ENCODE measurements around the gene RGL2.

RGL2 gene

DNA sequence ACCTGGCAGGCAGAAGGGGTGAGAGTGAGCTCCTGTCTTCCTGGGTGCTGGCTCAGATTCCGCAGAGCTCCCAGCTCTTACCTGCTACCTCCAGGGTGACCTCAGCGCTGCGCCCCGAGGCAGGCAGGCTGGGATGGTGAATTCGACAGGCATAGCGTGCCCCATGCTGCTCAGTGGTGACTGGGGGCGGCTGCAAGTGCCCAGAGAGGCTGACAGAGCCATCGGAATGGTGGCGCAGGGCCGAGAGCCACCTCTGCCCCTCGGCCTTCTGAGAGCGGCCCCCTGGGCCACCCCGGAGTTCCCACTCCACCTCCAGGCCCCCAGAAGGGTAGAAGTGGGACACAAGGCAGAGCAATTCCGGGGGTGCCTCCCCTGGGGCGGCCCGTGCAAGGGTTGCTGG is 5.5 kb upstream of the RGL2 start:
- H3K9ac ChIP-seq (ENCODE audit: low read length), result no peak overlapping the region
- H3K4me1 ChIP-seq (ENCODE audit: control insufficient read depth, insufficient read depth, low read length), result no peaks in the 10 kb centered on the region
- H3K27me3 ChIP-seq (ENCODE audit: control insufficient read depth, insufficient read depth, low read length), result no peaks in the 10 kb centered on the region
- H3K27ac ChIP-seq (ENCODE audit: low read depth, low read length), result no peak overlapping the region
- H3K9me3 ChIP-seq (ENCODE audit: control insufficient read depth, insufficient read depth, low read depth, low read length), result no peaks in the 10 kb centered on the region
- no peak overlapping the region for H3K4me3 ChIP-seq (ENCODE audit: low read depth, low read length)
- no peaks in the 10 kb centered on the region; the same call in 1 of the 2 replicates for H3K36me3 ChIP-seq (ENCODE audit: control insufficient read depth, insufficient read depth, low read length)

- Histone ChIP-seq H3K27me3 (ENCODE audit: control insufficient read depth, insufficient read depth, low read length) (no peaks in the 10 kb centered on the region), H3K4me3 (ENCODE audit: low read depth, low read length) (no peak overlapping the region), H3K36me3 (ENCODE audit: control insufficient read depth, insufficient read depth, low read length) (no peaks in the 10 kb centered on the region; the same call in 1 of the 2 replicates), H3K9me3 (ENCODE audit: control insufficient read depth, insufficient read depth, low read depth, low read length) (no peaks in the 10 kb centered on the region), H3K9ac (ENCODE audit: low read length) (no peak overlapping the region), H3K27ac (ENCODE audit: low read depth, low read length) (no peak overlapping the region), H3K4me1 (ENCODE audit: control insufficient read depth, insufficient read depth, low read length) (peaks cover 5% of the 10 kb centered on the region; the same call in 1 of the 2 replicates)
Observed at GRCh38 chr6:33301877-33302276, 3.1 kb upstream of the RGL2 start.

- Histone ChIP-seq H3K27me3 (ENCODE audit: control insufficient read depth, insufficient read depth, low read length) (no peaks in the 10 kb centered on the region), H3K4me3 (ENCODE audit: low read depth, low read length) (peak overlapping the region; percentile 97), H3K27ac (ENCODE audit: low read depth, low read length) (peak overlapping the region; percentile 80), H3K9me3 (ENCODE audit: control insufficient read depth, insufficient read depth, low read depth, low read length) (no peaks in the 10 kb centered on the region), H3K9ac (ENCODE audit: low read length) (peak overlapping the region; percentile 86), H3K36me3 (ENCODE audit: control insufficient read depth, insufficient read depth, low read length) (peaks cover 16% of the 10 kb centered on the region), H3K4me1 (ENCODE audit: control insufficient read depth, insufficient read depth, low read length) (peaks cover 6% of the 10 kb centered on the region; the same call in 1 of the 2 replicates)
Observed at GRCh38 chr6:33299237-33299944, 649 bp upstream of the RGL2 start.

- Histone ChIP-seq H3K9ac (ENCODE audit: low read length) (peak overlapping the region; percentile 68), H3K27me3 (ENCODE audit: control insufficient read depth, insufficient read depth, low read length) (no peaks in the 10 kb centered on the region), H3K36me3 (ENCODE audit: control insufficient read depth, insufficient read depth, low read length) (peaks cover 27% of the 10 kb centered on the region), H3K4me3 (ENCODE audit: low read depth, low read length) (peak overlapping the region; percentile 97), H3K9me3 (ENCODE audit: control insufficient read depth, insufficient read depth, low read depth, low read length) (no peaks in the 10 kb centered on the region), H3K27ac (ENCODE audit: low read depth, low read length) (no peak overlapping the region), H3K4me1 (ENCODE audit: control insufficient read depth, insufficient read depth, low read length) (peaks cover 6% of the 10 kb centered on the region; the same call in 1 of the 2 replicates)
Observed at GRCh38 chr6:33297956-33298772, 578 bp downstream of the RGL2 start.

DNA sequence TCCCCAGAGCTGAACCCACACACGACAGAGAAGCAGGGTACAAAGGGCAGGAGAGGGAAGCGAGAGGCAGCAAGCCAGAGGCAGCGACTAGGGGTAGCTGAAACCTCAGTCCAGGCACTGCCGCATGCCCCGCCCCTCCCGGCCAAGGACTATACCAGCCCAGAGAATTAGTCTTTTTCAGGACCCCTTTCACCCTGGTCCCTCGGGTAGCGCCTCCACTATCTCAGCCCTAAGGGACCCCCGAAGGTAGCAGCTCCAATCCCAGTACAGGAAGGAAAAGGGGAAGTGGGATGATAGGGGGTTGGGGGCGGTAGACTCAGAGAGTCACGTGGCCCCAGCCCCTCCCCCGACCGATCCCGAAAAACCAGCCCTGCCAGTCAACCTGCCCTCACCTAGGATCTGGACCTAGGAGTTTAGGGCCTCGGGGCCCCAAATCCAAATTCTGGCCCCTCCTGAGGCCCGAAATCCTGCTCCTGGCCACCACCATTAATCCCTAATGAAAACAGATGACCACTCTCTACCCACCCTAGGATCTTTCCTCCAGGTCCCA is 1.3 kb downstream of the RGL2 start:
- Histone ChIP-seq H3K9ac (ENCODE audit: low read length) (peak overlapping the region; percentile 68), H3K4me3 (ENCODE audit: low read depth, low read length) (peak overlapping the region; percentile 97), H3K36me3 (ENCODE audit: control insufficient read depth, insufficient read depth, low read length) (peaks cover 33% of the 10 kb centered on the region), H3K9me3 (ENCODE audit: control insufficient read depth, insufficient read depth, low read depth, low read length) (no peaks in the 10 kb centered on the region), H3K27me3 (ENCODE audit: control insufficient read depth, insufficient read depth, low read length) (no peaks in the 10 kb centered on the region), H3K27ac (ENCODE audit: low read depth, low read length) (no peak overlapping the region), H3K4me1 (ENCODE audit: control insufficient read depth, insufficient read depth, low read length) (peaks cover 6% of the 10 kb centered on the region; the same call in 1 of the 2 replicates)

DNA sequence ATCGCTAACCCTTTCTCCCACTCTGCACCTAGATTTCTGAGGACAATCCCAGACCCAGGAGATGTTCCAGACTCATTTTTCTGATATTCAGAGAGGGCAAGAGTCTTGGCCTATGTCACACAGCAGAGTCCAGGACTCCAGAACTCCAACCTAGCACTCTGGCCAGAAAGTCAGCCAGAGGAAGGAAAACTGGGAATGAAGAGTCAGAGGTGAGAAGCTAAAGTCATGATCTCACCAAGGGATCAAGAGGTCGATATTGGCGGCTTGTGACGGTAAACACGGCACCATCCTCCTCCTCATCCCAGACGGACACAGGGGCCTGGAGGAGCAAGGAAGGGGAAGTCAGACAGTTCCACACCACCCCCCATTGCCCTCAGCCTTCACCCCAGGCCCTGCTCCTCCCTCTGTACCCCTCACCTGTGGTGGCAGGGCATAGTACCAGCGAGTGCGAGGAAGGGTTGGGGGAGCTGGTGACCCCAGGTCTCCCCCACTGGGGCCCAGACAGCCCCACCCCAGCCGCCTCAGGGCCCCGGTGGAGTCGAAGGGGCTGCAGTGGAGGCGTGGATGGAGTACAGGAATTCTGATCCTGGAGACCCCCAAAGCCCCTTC is 1.8 kb downstream of the RGL2 start:
- H3K4me1 ChIP-seq (ENCODE audit: control insufficient read depth, insufficient read depth, low read length), result peaks cover 6% of the 10 kb centered on the region; the same call in 1 of the 2 replicates
- peaks cover 39% of the 10 kb centered on the region for H3K36me3 ChIP-seq (ENCODE audit: control insufficient read depth, insufficient read depth, low read length)
- H3K9ac ChIP-seq (ENCODE audit: low read length), result peak overlapping the region; percentile 68
- peak overlapping the region; percentile 97 for H3K4me3 ChIP-seq (ENCODE audit: low read depth, low read length)
- H3K27ac ChIP-seq (ENCODE audit: low read depth, low read length), result no peak overlapping the region
- H3K9me3 ChIP-seq (ENCODE audit: control insufficient read depth, insufficient read depth, low read depth, low read length), result no peaks in the 10 kb centered on the region
- no peaks in the 10 kb centered on the region for H3K27me3 ChIP-seq (ENCODE audit: control insufficient read depth, insufficient read depth, low read length)

GRCh38 chr6:33295621-33296369 is 2.9 kb downstream of the RGL2 start:
- Histone ChIP-seq H3K36me3 (ENCODE audit: control insufficient read depth, insufficient read depth, low read length) (peaks cover 50% of the 10 kb centered on the region), H3K9me3 (ENCODE audit: control insufficient read depth, insufficient read depth, low read depth, low read length) (no peaks in the 10 kb centered on the region), H3K4me1 (ENCODE audit: control insufficient read depth, insufficient read depth, low read length) (peaks cover 6% of the 10 kb centered on the region; the same call in 1 of the 2 replicates), H3K27ac (ENCODE audit: low read depth, low read length) (no peak overlapping the region), H3K9ac (ENCODE audit: low read length) (no peak overlapping the region), H3K27me3 (ENCODE audit: control insufficient read depth, insufficient read depth, low read length) (no peaks in the 10 kb centered on the region), H3K4me3 (ENCODE audit: low read depth, low read length) (no peak overlapping the region)

DNA sequence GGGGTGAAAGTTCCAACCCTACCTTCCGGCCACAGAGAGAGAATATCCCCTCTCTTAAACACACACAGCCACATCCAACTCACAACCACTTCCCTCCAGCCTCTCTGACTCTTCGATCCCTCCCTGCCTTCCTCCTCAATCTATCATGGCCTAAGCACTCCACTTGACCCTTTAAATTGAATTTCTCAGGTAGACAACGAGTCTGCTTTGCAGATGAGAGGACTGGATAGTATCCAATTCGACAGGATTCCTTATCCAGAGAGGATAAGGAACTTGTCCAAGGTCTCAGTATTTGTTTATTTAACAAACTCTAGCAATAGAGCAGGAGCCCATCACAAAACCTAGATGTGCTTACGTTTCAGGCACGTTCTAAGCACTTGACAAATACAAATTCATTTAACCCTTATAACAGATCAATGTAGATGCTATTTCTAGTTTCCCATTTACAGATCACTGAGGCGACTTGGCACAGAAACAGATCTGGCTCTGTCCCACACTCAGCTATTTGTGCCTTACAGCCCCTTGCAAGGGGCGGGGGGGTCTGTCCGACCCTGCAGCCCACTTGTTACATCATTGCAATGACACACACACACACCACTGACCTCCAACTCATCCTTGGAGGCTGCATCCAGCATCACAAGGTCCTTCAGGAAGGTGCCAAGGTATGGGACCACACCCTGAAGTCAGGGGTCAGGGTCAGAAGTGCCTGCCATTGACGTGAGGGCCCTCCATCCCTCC is 4.5 kb downstream of the RGL2 start:
- Histone ChIP-seq H3K36me3 (ENCODE audit: control insufficient read depth, insufficient read depth, low read length) (peaks cover 50% of the 10 kb centered on the region), H3K27ac (ENCODE audit: low read depth, low read length) (no peak overlapping the region), H3K9me3 (ENCODE audit: control insufficient read depth, insufficient read depth, low read depth, low read length) (no peaks in the 10 kb centered on the region), H3K27me3 (ENCODE audit: control insufficient read depth, insufficient read depth, low read length) (no peaks in the 10 kb centered on the region), H3K4me1 (ENCODE audit: control insufficient read depth, insufficient read depth, low read length) (peaks cover 11% of the 10 kb centered on the region), H3K9ac (ENCODE audit: low read length) (no peak overlapping the region), H3K4me3 (ENCODE audit: low read depth, low read length) (no peak overlapping the region)

DNA sequence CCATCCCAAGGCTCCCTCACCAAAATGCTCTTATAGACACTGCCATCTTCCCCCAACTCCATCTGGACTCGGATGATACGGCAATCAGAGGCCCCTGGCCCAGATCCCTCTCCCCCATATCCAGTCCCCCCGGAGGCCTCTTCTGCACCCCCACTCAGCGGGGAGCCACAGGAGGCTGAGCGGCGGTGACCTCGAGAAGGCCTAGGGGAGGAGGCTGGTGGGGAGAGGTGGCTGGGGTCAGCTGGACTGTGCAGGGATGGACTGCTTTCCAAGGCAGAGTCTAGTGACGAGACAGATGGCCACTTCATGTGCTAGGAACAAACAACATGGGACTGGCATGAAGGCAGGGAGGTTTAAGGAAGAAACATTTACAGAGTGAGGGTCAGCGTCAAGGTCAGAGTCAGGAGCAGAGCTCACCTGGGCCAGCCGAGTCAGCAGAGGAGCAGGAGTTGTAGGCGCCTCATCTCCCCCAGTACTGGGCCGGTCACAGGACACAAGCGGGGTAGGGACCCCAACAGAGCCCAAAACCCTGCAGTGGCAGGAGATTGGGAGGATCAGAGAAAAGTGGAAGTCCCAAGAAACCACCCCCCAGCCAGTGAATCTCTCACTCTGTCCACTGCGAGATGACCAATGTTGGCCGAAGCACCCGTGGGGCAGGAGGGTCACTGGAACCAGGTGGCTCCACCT is 5.6 kb downstream of the RGL2 start:
- H3K27me3 ChIP-seq (ENCODE audit: control insufficient read depth, insufficient read depth, low read length), result no peaks in the 10 kb centered on the region
- H3K4me1 ChIP-seq (ENCODE audit: control insufficient read depth, insufficient read depth, low read length), result peaks cover 14% of the 10 kb centered on the region
- H3K9me3 ChIP-seq (ENCODE audit: control insufficient read depth, insufficient read depth, low read depth, low read length), result no peaks in the 10 kb centered on the region
- H3K9ac ChIP-seq (ENCODE audit: low read length), result no peak overlapping the region
- H3K4me3 ChIP-seq (ENCODE audit: low read depth, low read length), result no peak overlapping the region
- no peak overlapping the region for H3K27ac ChIP-seq (ENCODE audit: low read depth, low read length)
- peaks cover 51% of the 10 kb centered on the region for H3K36me3 ChIP-seq (ENCODE audit: control insufficient read depth, insufficient read depth, low read length)
